Measurements from ENCODE around the gene KRTAP5-11. TPM values are rescaled to one million over a fixed set of nuclear protein-coding genes. Genes with fewer than 3 reads are reported as not detected.

Gene KRTAP5-11
- total and polyA plus RNA-seq, 2 experiments from 2014 or later = not detected

DNA sequence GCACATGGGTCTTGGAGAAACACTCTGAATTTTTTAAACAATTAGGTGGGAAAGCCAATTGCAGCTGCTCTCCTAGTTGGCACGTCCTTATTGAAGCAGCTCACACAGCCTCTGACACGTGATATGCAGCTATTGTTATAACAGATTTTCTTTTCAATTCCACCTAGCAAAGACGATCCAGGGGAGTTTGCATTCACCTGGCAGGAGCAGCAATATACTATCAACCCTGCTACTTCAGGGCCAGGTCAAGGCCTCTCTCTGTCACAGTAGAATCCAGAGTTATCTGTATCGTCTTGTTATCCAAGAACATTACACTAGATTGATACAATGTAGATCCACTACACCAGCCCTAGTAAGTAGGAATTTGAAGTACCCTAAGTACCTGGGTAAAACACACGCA, 8.3 kb downstream of the KRTAP5-11 start (continued):
- TF ChIP-seq ZNF462 (CRISPR knock-in tag; IDR thresholded peaks at IDR 0.05) = no peak
- TF ChIP-seq, protein P1, sequence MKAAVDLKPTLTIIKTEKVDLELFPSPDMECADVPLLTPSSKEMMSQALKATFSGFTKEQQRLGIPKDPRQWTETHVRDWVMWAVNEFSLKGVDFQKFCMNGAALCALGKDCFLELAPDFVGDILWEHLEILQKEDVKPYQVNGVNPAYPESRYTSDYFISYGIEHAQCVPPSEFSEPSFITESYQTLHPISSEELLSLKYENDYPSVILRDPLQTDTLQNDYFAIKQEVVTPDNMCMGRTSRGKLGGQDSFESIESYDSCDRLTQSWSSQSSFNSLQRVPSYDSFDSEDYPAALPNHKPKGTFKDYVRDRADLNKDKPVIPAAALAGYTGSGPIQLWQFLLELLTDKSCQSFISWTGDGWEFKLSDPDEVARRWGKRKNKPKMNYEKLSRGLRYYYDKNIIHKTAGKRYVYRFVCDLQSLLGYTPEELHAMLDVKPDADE (IDR thresholded peaks at IDR 0.05) = no peak
- TF ChIP-seq CREB1 (CRISPR knock-in tag; IDR thresholded peaks at IDR 0.05; ENCODE audit: low read depth) = no peak
- TF ChIP-seq NANOG (IDR thresholded peaks at IDR 0.05; ENCODE audit: borderline replicate concordance) = no peak
- no peak for TF ChIP-seq ZNF331 (CRISPR knock-in tag; IDR thresholded peaks at IDR 0.05; ENCODE audit: low read depth)
- no peak for TF ChIP-seq JUNB (IDR thresholded peaks at IDR 0.05; ENCODE audit: unreplicated experiment)
- no peak for TF ChIP-seq STAT1 (IDR thresholded peaks at IDR 0.05; ENCODE audit: unreplicated experiment)
- no peak for TF ChIP-seq EZH2phosphoT487 (IDR thresholded peaks at IDR 0.05; ENCODE audit: unreplicated experiment)
- TF ChIP-seq, protein P2, sequence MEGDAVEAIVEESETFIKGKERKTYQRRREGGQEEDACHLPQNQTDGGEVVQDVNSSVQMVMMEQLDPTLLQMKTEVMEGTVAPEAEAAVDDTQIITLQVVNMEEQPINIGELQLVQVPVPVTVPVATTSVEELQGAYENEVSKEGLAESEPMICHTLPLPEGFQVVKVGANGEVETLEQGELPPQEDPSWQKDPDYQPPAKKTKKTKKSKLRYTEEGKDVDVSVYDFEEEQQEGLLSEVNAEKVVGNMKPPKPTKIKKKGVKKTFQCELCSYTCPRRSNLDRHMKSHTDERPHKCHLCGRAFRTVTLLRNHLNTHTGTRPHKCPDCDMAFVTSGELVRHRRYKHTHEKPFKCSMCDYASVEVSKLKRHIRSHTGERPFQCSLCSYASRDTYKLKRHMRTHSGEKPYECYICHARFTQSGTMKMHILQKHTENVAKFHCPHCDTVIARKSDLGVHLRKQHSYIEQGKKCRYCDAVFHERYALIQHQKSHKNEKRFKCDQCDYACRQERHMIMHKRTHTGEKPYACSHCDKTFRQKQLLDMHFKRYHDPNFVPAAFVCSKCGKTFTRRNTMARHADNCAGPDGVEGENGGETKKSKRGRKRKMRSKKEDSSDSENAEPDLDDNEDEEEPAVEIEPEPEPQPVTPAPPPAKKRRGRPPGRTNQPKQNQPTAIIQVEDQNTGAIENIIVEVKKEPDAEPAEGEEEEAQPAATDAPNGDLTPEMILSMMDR (conservative IDR thresholded peaks at IDR 0.05; ENCODE audit: low read depth in 2 of 2) = no peak
